Activated T-helper 2 cell treated with anti-CD3 and anti-CD28 coated beads, Interferon-gamma antibody, Interleukin-2, Interleukin-4, amounts not matched to agents 10 μg/mL and 5 μg/mL and 100 μg/mL, durations not matched to agents 14 hours and 24 hours and 36 hours (primary cell): ENCODE results near the gene TIA1. TPM values are rescaled to one million over a fixed set of nuclear protein-coding genes. Genes with fewer than 3 reads are reported as not detected.
A peak's percentile ranks its signal among the peaks of the same experiment; 100 is the strongest.
"Not testable (repeated sequence)": the region's sequence is repeated elsewhere in the genome, so short reads cannot be mapped to it uniquely, and the experiment has no call there.

ENCODE experiments used
- DNase-seq: peaks from one replicate; pipeline ENCODE4 v3.0.0; 2021; ENCODE audit warnings: low spot score
- H3K27ac Mint-ChIP-seq: one replicate; pipeline ENCODE4 v1.8.0; 2021; ENCODE audit warnings: mixed read lengths
- H3K27me3 Mint-ChIP-seq: one replicate; pipeline ENCODE4 v1.8.0; 2021; ENCODE audit warnings: low read depth, mixed read lengths
- H3K36me3 Mint-ChIP-seq: one replicate; pipeline ENCODE4 v1.8.0; 2021; ENCODE audit warnings: low read depth, mixed read lengths
- H3K4me1 Mint-ChIP-seq: one replicate; pipeline ENCODE4 v1.8.0; 2021; ENCODE audit warnings: low read depth, mixed read lengths
- H3K4me3 Mint-ChIP-seq: one replicate; pipeline ENCODE4 v1.8.0; 2021; ENCODE audit warnings: low read depth, mild to moderate bottlenecking, moderate library complexity, mixed read lengths
- H3K9me3 Mint-ChIP-seq: one replicate; pipeline ENCODE4 v1.8.0; 2021; ENCODE audit warnings: mixed read lengths
- intact Hi-C: fragments of 100-400 bp; cut with micrococcal nuclease; formaldehyde crosslinking; loops from one replicate; pipeline ENCODE4 v1.15.1; 2023
- total RNA-seq: library from RNA; stranded (reverse); gene quantifications from 2 replicates; pipeline ENCODE4 v1.2.3, GENCODE V29; 2022

The TIA1 gene
- total RNA-seq = 113 TPM in 2 replicates

GRCh38 chr2:70248181-70248847 lies at the start of gene TIA1:
TSS of gene TIA1 (minus strand) at chr2:70248628. CDS start at chr2:70248430, 198 bp downstream.
- peak within 1 kb of the TSS; percentile 95 for H3K4me3 Mint-ChIP-seq
- intact Hi-C loops = loop anchor here (1.0 to 5.0 kb wide), 8 partner anchors 9 to 1996 kb away; partner anchors contain the start of genes GFPT1, MXD1, PCBP1 and PPP3R1
- H3K4me1 Mint-ChIP-seq = peaks cover 22% of the 10 kb centered on the region
- H3K27me3 Mint-ChIP-seq = no peaks in the 10 kb centered on the region
- DNase-seq = peak; percentile 98
- no peaks in the 10 kb centered on the region for H3K9me3 Mint-ChIP-seq
- H3K27ac Mint-ChIP-seq = peak within 1 kb of the TSS; percentile 98
- H3K36me3 Mint-ChIP-seq = peaks cover 22% of the 10 kb centered on the region

- H3K27me3 Mint-ChIP-seq, DNase-seq, H3K27ac Mint-ChIP-seq, H3K9me3 Mint-ChIP-seq, H3K4me3 Mint-ChIP-seq: not testable (repeated sequence)
- Mint-ChIP-seq H3K4me1 (peaks cover 24% of the 10 kb centered on the region), H3K36me3 (peaks cover 52% of the 10 kb centered on the region)
- intact Hi-C loops = loop anchor here (10.0 kb wide), 1 partner anchor 697 kb away; the partner anchor contains the start of gene TEX261
These were observed 49.4 kb upstream of the TIA1 start for GRCh38 chr2:70297828-70298227.

GRCh38 chr2:70283500-70284191 lies 35.2 kb upstream of the TIA1 start:
- no peak for DNase-seq
- Mint-ChIP-seq H3K27ac (no peak overlapping the region), H3K4me1 (peaks cover 20% of the 10 kb centered on the region), H3K27me3 (no peaks in the 10 kb centered on the region), H3K36me3 (peaks cover 86% of the 10 kb centered on the region), H3K9me3 (no peaks in the 10 kb centered on the region), H3K4me3 (no peak overlapping the region)
- intact Hi-C loops = no loop called here

DNA sequence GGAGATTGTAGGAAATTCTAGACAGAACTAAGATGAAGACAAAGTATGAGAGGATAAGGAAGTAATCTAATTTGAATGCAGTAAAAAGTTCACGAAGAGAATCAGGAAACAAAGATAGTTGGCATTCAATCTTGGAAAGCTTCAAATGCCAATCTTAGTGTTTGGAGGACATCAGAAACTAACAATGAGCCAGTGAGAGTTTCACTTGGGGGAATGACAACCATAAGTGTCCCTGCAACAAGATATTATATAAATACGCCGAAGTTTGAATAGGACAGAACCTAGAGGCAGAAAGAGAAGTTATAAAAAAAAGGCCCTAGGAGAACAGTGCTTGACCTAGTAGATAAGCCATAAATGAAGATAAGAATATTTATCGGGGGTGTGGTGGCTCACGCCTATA lies 34.0 kb upstream of the TIA1 start:
- H3K4me3 Mint-ChIP-seq = no peak overlapping the region
- intact Hi-C loops = no loop called here
- peaks cover 81% of the 10 kb centered on the region for H3K36me3 Mint-ChIP-seq
- no peaks in the 10 kb centered on the region for H3K27me3 Mint-ChIP-seq
- no peaks in the 10 kb centered on the region for H3K9me3 Mint-ChIP-seq
- no peak for DNase-seq
- no peak overlapping the region for H3K27ac Mint-ChIP-seq
- H3K4me1 Mint-ChIP-seq = peaks cover 17% of the 10 kb centered on the region

DNA sequence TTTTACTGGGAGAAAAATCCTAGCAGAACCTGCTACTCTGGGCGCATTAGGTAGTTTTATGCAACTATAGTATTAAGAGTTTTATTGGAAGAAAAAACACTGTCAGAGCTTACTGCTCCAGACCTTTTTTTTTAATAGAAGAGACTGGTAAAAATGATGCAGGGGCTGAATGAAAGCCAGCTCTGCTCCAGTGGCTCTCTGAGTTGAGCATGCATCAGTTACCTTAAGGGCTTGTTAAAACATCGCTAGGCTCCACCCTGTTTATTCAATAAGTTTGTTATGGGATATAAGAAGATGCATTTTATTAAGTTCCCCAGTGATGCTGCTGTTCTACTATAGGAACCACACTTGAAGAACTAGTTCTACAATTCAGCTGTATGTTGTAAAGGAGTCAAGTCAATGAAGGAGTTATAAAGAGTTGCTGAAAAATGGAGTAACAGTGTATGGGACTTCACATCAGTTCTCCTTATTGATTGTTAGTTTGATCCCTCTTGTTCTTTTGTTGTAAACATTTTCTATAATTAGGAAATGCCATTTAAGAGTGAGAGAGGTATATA lies 31.9 kb upstream of the TIA1 start:
- intact Hi-C loops = no loop called here
- no peaks in the 10 kb centered on the region for H3K9me3 Mint-ChIP-seq
- peaks cover 74% of the 10 kb centered on the region for H3K36me3 Mint-ChIP-seq
- H3K27me3 Mint-ChIP-seq = no peaks in the 10 kb centered on the region
- H3K27ac Mint-ChIP-seq = no peak overlapping the region
- H3K4me3 Mint-ChIP-seq = no peak overlapping the region
- no peak for DNase-seq
- peaks cover 11% of the 10 kb centered on the region for H3K4me1 Mint-ChIP-seq

- Mint-ChIP-seq H3K36me3 (peaks cover 38% of the 10 kb centered on the region), H3K4me3 (no peak overlapping the region), H3K27ac (no peak overlapping the region), H3K4me1 (no peaks in the 10 kb centered on the region), H3K27me3 (no peaks in the 10 kb centered on the region), H3K9me3 (no peaks in the 10 kb centered on the region)
- intact Hi-C loops = no loop called here
- DNase-seq = no peak
These were observed 21.9 kb upstream of the TIA1 start for GRCh38 chr2:70270323-70270722.

GRCh38 chr2:70269422-70270302 lies 21.2 kb upstream of the TIA1 start:
- H3K4me1 Mint-ChIP-seq, H3K4me3 Mint-ChIP-seq, DNase-seq, intact Hi-C loops, H3K27me3 Mint-ChIP-seq, H3K27ac Mint-ChIP-seq, H3K9me3 Mint-ChIP-seq: not testable (repeated sequence)
- peaks cover 34% of the 10 kb centered on the region for H3K36me3 Mint-ChIP-seq

DNA sequence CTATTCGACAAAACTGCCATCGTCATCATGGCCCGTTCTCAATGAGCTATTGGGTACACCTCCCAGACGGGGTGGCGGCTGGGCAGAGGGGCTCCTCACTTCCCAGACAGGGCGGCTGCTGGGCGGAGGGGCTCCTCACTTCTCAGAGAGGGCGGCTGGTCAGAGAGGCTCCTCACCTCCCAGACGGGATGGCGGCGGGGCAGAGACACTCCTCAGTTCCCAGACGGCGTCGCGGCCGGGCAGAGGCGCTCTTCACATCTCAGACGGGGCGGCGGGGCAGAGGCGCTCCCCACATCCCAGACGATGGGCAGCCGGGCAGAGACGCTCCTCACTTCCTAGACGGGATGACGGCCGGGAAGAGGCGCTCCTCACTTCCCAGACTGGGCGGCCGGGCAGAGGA lies 18.5 kb upstream of the TIA1 start:
- H3K36me3 Mint-ChIP-seq = peaks cover 32% of the 10 kb centered on the region
- intact Hi-C loops, H3K4me1 Mint-ChIP-seq, H3K27me3 Mint-ChIP-seq, H3K9me3 Mint-ChIP-seq, DNase-seq, H3K4me3 Mint-ChIP-seq, H3K27ac Mint-ChIP-seq: not testable (repeated sequence)

GRCh38 chr2:70261501-70261900 lies 13.1 kb upstream of the TIA1 start:
- intact Hi-C loops = no loop called here
- no peaks in the 10 kb centered on the region for H3K27me3 Mint-ChIP-seq
- peaks cover 25% of the 10 kb centered on the region for H3K4me1 Mint-ChIP-seq
- H3K4me3 Mint-ChIP-seq = no peak overlapping the region
- DNase-seq = no peak
- no peaks in the 10 kb centered on the region for H3K9me3 Mint-ChIP-seq
- peaks cover 33% of the 10 kb centered on the region for H3K36me3 Mint-ChIP-seq
- H3K27ac Mint-ChIP-seq = no peak overlapping the region

DNA sequence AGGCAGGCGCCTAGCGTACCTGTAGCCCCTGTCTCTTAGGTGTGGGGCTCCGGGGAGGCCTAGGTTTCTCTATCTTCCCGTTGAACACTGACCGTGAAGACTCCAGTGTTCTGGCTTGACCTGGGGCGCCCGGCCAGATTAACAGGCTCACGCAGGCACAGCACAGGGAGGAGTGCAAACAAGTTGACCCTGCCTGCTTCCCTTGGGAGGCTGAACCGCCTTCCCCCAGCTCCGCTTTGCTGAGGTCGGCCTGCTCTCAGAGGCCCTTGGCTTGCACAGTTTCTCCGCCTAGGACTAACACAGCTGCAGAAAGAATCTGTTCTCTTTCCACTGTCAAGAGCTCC lies 10.1 kb upstream of the TIA1 start:
- Mint-ChIP-seq H3K4me1 (peaks cover 32% of the 10 kb centered on the region), H3K36me3 (peaks cover 19% of the 10 kb centered on the region), H3K9me3 (no peaks in the 10 kb centered on the region), H3K27ac (no peak overlapping the region), H3K4me3 (peak overlapping the region; percentile 94), H3K27me3 (no peaks in the 10 kb centered on the region)
- intact Hi-C loops = loop anchor here (2.0 kb wide), 2 partner anchors 34 to 68 kb away; partner anchors contain the start of genes C2orf42 and SNRPG
- no peak for DNase-seq

DNA sequence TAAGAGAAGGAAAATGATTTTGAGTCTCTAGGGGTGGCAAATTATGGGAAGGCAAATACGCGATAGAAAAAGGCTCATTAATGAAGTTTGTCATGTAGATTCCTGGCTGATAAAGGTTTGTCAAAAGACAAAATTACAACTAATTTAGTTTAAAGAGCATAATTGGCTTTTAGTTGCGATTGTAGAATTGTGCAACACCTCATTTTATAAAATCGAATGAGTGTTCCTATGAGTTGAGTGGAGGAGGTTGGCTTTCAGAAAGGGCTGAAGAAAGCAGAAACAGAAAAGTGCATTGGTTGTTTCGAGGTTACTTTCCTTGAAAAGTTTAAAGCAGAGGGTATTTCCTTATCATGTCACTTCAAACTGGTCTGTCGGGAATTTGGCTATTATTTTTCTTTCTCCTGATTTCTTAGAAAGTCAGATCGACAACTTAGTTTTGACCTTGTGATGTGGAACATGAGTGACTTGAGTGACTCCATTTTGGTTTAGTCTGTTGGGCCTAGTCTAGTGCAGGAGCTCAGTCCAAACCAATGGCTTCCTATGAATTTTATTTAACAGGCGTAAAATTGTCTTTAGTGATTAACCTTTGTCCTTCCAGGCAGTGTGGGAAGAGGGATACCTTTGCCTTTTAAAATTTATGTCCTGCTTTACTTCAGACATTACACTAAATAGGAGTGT lies 7.3 kb upstream of the TIA1 start:
- DNase-seq = no peak
- Mint-ChIP-seq H3K27ac (no peak overlapping the region), H3K36me3 (peaks cover 10% of the 10 kb centered on the region), H3K4me1 (peaks cover 22% of the 10 kb centered on the region), H3K9me3 (no peaks in the 10 kb centered on the region), H3K27me3 (no peaks in the 10 kb centered on the region), H3K4me3 (peak overlapping the region; percentile 52)
- intact Hi-C loops = no loop called here

DNA sequence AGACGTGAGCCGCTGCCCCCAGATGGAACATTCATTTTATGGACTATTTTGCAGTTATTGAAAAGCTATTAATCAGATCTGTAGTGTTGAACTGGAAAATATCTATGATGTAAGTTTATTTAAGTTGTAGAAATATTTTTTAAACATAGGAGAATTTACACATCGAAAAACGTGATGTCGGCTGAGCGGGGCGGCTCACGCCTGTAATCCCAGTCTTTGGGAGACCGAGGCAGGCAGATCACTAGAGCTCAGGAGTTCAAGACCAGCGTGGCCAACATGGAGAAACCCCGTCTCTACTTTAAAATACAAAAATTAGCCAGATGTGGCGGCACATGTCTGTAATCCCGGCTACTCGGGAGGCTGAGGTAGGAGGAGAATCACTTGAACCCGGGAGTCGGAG lies 2.0 kb upstream of the TIA1 start:
- peaks cover 15% of the 10 kb centered on the region for H3K36me3 Mint-ChIP-seq
- no peaks in the 10 kb centered on the region for H3K9me3 Mint-ChIP-seq
- no peak for DNase-seq
- H3K27me3 Mint-ChIP-seq = no peaks in the 10 kb centered on the region
- H3K27ac Mint-ChIP-seq = no peak overlapping the region
- H3K4me3 Mint-ChIP-seq = no peak overlapping the region
- H3K4me1 Mint-ChIP-seq = peaks cover 14% of the 10 kb centered on the region
- intact Hi-C loops = no loop called here
